Endodermal cell (in vitro differentiated cells): ENCODE measurements around the gene TAGLN3. TPM values are rescaled to one million over a fixed set of nuclear protein-coding genes. Genes with fewer than 3 reads are reported as not detected.

Experiments
- DNase-seq: peaks from one replicate; pipeline ENCODE4 v3.0.0-alpha.2; 2017
- H3K27ac ChIP-seq: 2 replicates; pipeline ENCODE4 v1.5.1; 2013; ENCODE audit warnings: mild to moderate bottlenecking, low read depth, low read length, moderate library complexity
- H3K27me3 ChIP-seq: 2 replicates; pipeline ENCODE4 v1.6.1; 2013; ENCODE audit warnings: mild to moderate bottlenecking, low read length, moderate library complexity; ENCODE audit not compliant: insufficient read depth, control insufficient read depth, poor library complexity, severe bottlenecking
- H3K36me3 ChIP-seq: 2 replicates; pipeline ENCODE4 v1.7.0; 2013; ENCODE audit warnings: mild to moderate bottlenecking, low read length, moderate library complexity; ENCODE audit not compliant: control insufficient read depth, insufficient read depth
- H3K4me1 ChIP-seq: one replicate; pipeline ENCODE4 v1.7.0; 2013; ENCODE audit warnings: low read length; ENCODE audit not compliant: control insufficient read depth, insufficient read depth
- H3K4me3 ChIP-seq: 2 replicates; pipeline ENCODE4 v1.5.1; 2013; ENCODE audit warnings: mild to moderate bottlenecking, low read length, moderate library complexity
- H3K9ac ChIP-seq: 2 replicates; pipeline ENCODE4 v1.6.1; 2013; ENCODE audit warnings: mild to moderate bottlenecking, low read length, moderate library complexity; ENCODE audit not compliant: poor library complexity, severe bottlenecking; ENCODE audit errors: extremely low read depth
- H3K9me3 ChIP-seq: 2 replicates; pipeline ENCODE4 v1.6.1; 2013; ENCODE audit warnings: mild to moderate bottlenecking, low read length, moderate library complexity; ENCODE audit not compliant: control insufficient read depth
- H3K27ac Mint-ChIP-seq: 2 replicates; pipeline ENCODE4 v1.8.0; 2020; ENCODE audit warnings: mixed read lengths
- H3K27me3 Mint-ChIP-seq: 2 replicates; pipeline ENCODE4 v1.8.0; 2021; ENCODE audit warnings: mild to moderate bottlenecking, mixed read lengths; ENCODE audit not compliant: insufficient read depth
- H3K36me3 Mint-ChIP-seq: 2 replicates; pipeline ENCODE4 v1.8.0; 2020; ENCODE audit warnings: low read depth, mixed read lengths
- H3K4me1 Mint-ChIP-seq: 2 replicates; pipeline ENCODE4 v1.8.0; 2020; ENCODE audit warnings: mixed read lengths
- H3K4me3 Mint-ChIP-seq: 2 replicates; pipeline ENCODE4 v1.8.0; 2020; ENCODE audit warnings: mild to moderate bottlenecking, moderate library complexity, mixed read lengths
- H3K9me3 Mint-ChIP-seq: 2 replicates; pipeline ENCODE4 v1.8.0; 2020; ENCODE audit warnings: mild to moderate bottlenecking, mixed read lengths
- WGBS, 2 experiments: methylation state at CpG; one replicate each; pipeline versions ENCODE4 v1.1.5 to v1.1.7; 2013; ENCODE audit warnings: missing lambda C conversion rate in 2 of 2, mixed read lengths in 1 of 2; ENCODE audit not compliant: insufficient coverage in 1 of 2, insufficient read length in 1 of 2; 5-methylcytosine and 5-hydroxymethylcytosine counted together
- total RNA-seq, 2 donors: library from RNA; stranded (reverse); fragmentation: NEBNext Ultra II Directional in 1 of 2; extraction: Animal tissue kit (Norgen Biotek cat#: 25700) in 1 of 2; gene quantifications; 2 replicates in 1 of 2; 3 replicates in 1 of 2; pipeline ENCODE4 v1.2.1, GENCODE V29; 2021
- TF ChIP-seq, protein P1 (sequence below): fragments of 200-600 bp; sonication (generic); conservative IDR thresholded peaks from 2 replicates; pipeline ENCODE4 v1.5.0; 2021; ENCODE audit warnings: antibody characterized with exemption, mild to moderate bottlenecking

TAGLN3 gene
- total RNA-seq, 2 donors from 2014 or later, result 1.4 to 3.7 TPM

GRCh38 chr3:111967068-111967467 lies 31.7 kb upstream of the TAGLN3 start:
- H3K9me3 Mint-ChIP-seq, result no peaks in the 10 kb centered on the region
- H3K27me3 Mint-ChIP-seq, result no peaks in the 10 kb centered on the region

GRCh38 chr3:111967651-111968274 lies 31.0 kb upstream of the TAGLN3 start:
- DNase-seq, result peak; percentile 94
- no peaks in the 10 kb centered on the region for H3K9me3 Mint-ChIP-seq
- Histone ChIP-seq H3K27ac (no peak overlapping the region), H3K36me3 (peaks cover 64% of the 10 kb centered on the region), H3K4me3 (no peak overlapping the region), H3K9me3 (no peaks in the 10 kb centered on the region), H3K9ac (no peak overlapping the region), H3K4me1 (no peaks in the 10 kb centered on the region), H3K27me3 (no peaks in the 10 kb centered on the region)
- peaks cover 2% of the 10 kb centered on the region for H3K4me1 Mint-ChIP-seq
- WGBS, 2 experiments, result 8 to 21% methylated on average over 7 to 8 of the region's 8 CpGs
- peaks cover 41% of the 10 kb centered on the region for H3K36me3 Mint-ChIP-seq
- no peaks in the 10 kb centered on the region for H3K27me3 Mint-ChIP-seq
- no peak overlapping the region for H3K4me3 Mint-ChIP-seq
- no peak overlapping the region for H3K27ac Mint-ChIP-seq
- TF ChIP-seq, protein P1, sequence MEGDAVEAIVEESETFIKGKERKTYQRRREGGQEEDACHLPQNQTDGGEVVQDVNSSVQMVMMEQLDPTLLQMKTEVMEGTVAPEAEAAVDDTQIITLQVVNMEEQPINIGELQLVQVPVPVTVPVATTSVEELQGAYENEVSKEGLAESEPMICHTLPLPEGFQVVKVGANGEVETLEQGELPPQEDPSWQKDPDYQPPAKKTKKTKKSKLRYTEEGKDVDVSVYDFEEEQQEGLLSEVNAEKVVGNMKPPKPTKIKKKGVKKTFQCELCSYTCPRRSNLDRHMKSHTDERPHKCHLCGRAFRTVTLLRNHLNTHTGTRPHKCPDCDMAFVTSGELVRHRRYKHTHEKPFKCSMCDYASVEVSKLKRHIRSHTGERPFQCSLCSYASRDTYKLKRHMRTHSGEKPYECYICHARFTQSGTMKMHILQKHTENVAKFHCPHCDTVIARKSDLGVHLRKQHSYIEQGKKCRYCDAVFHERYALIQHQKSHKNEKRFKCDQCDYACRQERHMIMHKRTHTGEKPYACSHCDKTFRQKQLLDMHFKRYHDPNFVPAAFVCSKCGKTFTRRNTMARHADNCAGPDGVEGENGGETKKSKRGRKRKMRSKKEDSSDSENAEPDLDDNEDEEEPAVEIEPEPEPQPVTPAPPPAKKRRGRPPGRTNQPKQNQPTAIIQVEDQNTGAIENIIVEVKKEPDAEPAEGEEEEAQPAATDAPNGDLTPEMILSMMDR, result peak; percentile 94

More at GRCh38 chr3:111967068-111967467, 31.7 kb upstream of the TAGLN3 start:
- no peaks in the 10 kb centered on the region for H3K9me3 ChIP-seq
- peaks cover 65% of the 10 kb centered on the region for H3K36me3 ChIP-seq
- Mint-ChIP-seq H3K27ac (no peak overlapping the region), H3K4me1 (peaks cover 2% of the 10 kb centered on the region), H3K36me3 (peaks cover 44% of the 10 kb centered on the region), H3K4me3 (no peak overlapping the region)
- no peak for DNase-seq
- no peak overlapping the region for H3K4me3 ChIP-seq
- WGBS, 2 experiments, result 34 to 35% methylated on average over 3 of the region's 3 CpGs
- H3K9ac ChIP-seq, result no peak overlapping the region
- H3K27me3 ChIP-seq, result no peaks in the 10 kb centered on the region
- H3K27ac ChIP-seq, result no peak overlapping the region
- no peaks in the 10 kb centered on the region for H3K4me1 ChIP-seq
- TF ChIP-seq, protein P1, result no peak

GRCh38 chr3:111968319-111969054 lies 30.2 kb upstream of the TAGLN3 start:
- peaks cover 2% of the 10 kb centered on the region for H3K4me1 Mint-ChIP-seq
- H3K4me3 ChIP-seq, result no peak overlapping the region
- H3K9ac ChIP-seq, result no peak overlapping the region
- DNase-seq, result no peak
- H3K4me3 Mint-ChIP-seq, result no peak overlapping the region
- no peaks in the 10 kb centered on the region for H3K9me3 ChIP-seq
- H3K36me3 ChIP-seq, result peaks cover 63% of the 10 kb centered on the region
- H3K27ac Mint-ChIP-seq, result no peak overlapping the region
- no peaks in the 10 kb centered on the region for H3K27me3 ChIP-seq
- WGBS, 2 experiments, result 89 to 98% methylated on average over 1 to 4 of the region's 5 CpGs
- TF ChIP-seq, protein P1, result no peak
- H3K27ac ChIP-seq, result no peak overlapping the region
- H3K27me3 Mint-ChIP-seq, result no peaks in the 10 kb centered on the region
- no peaks in the 10 kb centered on the region for H3K4me1 ChIP-seq
- no peaks in the 10 kb centered on the region for H3K9me3 Mint-ChIP-seq
- peaks cover 37% of the 10 kb centered on the region for H3K36me3 Mint-ChIP-seq
